ENCODE data around the gene ZNF487. TPM values are rescaled to one million over a fixed set of nuclear protein-coding genes. Genes with fewer than 3 reads are reported as not detected.
"Not testable (repeated sequence)": the region's sequence is repeated elsewhere in the genome, so short reads cannot be mapped to it uniquely, and the experiment has no call there.

ZNF487 gene
- polyA plus RNA-seq, 1 donor from 2014 or later = 6.1 TPM

DNA sequence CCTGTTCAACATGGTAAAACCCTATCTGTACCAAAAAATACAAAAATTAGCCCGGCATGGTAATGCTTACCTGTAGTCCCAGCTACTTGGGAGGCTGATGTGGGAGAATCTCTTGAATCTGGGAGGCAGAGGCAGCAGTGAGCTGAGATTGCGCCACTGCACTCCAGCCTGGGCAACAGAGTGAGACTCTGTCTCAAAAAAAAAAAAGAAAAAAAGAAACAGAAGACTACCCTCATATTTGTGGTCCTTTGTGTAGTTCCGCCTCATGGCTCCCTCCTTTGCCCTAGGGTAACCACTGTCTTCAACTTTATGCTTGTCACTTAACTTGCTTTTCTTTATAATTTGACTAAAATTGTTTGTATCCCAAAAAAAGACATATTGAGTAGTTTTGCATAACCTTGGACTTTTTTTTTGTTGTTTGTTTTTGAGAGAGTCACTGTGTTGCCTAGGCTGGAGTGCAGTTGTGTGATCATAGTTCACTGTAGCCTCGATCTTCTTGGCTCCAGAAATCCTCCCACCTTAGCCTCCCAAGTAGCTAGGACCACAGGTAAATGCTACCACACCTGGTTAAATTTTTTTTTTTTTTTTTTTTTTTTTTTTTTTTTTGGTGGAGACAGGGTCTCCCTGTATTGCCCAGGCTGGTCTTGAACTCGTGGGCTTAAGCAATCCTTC lies 3.7 kb downstream of the ZNF487 start:
- Mint-ChIP-seq H3K36me3 (peaks cover 2% of the 10 kb centered on the region), H3K9me3 (no peaks in the 10 kb centered on the region), H3K4me3 (peak overlapping the region in 3 of 4 donors; percentile 59 to 79 (median 60)), H3K4me1 (peaks cover 16 to 26% (median 25%) of the 10 kb centered on the region in 3 donors), H3K27me3 (no peaks in the 10 kb centered on the region), H3K27ac (peak overlapping the region; percentile 0 to 90 (median 89))

- Mint-ChIP-seq H3K27ac (no peak overlapping the region), H3K36me3 (no peaks in the 10 kb centered on the region), H3K9me3 (peaks cover 0 to 2% (median 0%) of the 10 kb centered on the region in 3 donors), H3K27me3 (no peaks in the 10 kb centered on the region), H3K4me1 (peaks cover 10 to 16% (median 11%) of the 10 kb centered on the region in 3 donors), H3K4me3 (peak overlapping the region in 1 of 4 donors; percentile 73)
Observed at GRCh38 chr10:43444323-43444722, 7.4 kb downstream of the ZNF487 start.

DNA sequence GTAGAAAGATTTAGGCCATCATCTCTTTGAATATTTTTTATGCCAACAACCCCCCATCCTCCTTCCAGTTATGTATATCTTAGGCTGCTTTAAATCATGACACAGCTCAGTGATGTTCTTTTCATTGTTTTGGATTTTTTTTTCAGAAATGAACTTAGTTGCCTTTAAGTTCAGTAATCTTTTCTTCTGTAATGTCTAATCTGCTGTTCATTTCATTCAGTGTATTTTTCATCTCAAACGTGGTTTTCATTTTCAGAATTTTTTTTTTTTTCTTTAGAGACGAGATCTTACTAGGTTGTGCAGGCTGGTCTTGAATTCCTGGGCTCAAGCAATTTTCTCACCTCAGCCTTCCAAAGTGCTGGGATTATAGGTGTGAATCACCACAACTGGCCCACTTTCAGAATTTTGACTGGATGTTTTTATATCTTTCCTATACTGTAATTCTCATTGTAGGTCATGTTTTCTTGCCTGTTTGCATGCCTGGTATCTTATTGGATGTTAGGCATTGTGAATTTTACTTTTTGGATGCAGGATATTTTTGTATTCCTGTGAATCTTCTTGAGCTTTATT lies 8.1 kb downstream of the ZNF487 start:
- peaks cover 5 to 13% (median 9%) of the 10 kb centered on the region in 3 donors for H3K4me1 Mint-ChIP-seq
- H3K27ac Mint-ChIP-seq = peak overlapping the region in 1 of 3 donors; percentile 62
- H3K9me3 Mint-ChIP-seq = peaks cover 0 to 2% (median 0%) of the 10 kb centered on the region in 3 donors
- H3K36me3 Mint-ChIP-seq = no peaks in the 10 kb centered on the region
- H3K27me3 Mint-ChIP-seq = no peaks in the 10 kb centered on the region
- H3K4me3 Mint-ChIP-seq = no peak overlapping the region

DNA sequence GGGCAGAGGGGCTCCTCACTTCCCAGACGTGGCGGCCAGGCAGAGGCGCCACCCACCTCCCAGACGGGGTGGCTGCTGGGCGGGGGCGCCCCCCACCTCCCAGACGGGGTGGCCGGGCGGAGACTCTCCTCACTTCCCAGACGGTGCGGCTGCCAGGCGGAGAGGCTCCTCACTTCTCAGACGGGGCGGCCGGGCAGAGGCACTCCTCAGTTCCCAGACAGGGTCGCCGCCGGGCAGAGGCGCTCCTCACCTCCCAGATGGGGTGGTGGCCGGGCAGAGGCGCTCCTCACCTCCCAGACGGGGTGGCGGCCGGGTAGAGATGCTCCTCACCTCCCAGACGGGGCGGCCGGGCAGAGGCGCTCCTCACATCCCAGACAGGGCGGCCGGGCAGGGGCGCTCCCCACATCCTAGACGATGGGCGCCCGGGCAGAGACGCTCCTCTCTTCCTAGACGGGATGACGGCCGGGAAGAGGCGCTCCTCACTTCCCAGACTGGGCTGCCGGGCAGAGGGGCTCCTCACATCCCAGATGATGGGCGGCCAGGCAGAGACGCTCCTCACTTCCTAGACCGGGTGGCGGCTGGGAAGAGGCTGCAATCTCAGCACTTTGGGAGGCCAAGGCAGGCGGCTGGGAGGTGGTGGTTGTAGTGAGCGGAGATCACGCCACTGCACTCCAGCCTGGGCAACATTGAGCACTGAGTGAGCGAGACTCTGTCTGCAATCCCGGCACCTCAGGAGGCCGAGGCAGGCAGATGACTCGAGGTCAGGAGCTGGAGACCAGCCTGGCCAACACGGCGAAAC lies 9.5 kb downstream of the ZNF487 start:
- not testable (repeated sequence) for H3K36me3 Mint-ChIP-seq, H3K9me3 Mint-ChIP-seq, H3K27ac Mint-ChIP-seq, H3K27me3 Mint-ChIP-seq, H3K4me1 Mint-ChIP-seq, H3K4me3 Mint-ChIP-seq

DNA sequence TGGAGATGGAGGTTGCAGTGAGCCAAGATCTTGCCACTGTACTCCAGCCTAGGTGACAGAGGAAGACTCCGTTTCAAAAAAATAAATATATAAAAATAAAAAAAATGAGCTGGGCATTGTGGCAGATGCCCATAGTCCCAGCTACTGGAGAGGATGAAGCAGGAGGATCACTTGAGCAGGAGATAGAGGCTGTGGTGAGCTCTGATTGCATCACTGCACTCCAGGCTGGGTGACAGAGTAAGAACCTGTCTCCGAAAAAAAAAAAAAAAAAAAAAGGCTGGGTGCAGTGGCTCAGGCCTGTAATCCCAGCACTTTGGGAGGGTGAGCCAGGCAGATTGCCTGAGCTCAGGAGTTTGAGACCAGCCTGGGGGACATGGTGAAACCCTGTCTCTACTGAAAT lies 11.8 kb downstream of the ZNF487 start:
- Mint-ChIP-seq H3K27ac (peak overlapping the region in 1 of 3 donors; percentile 82), H3K4me1 (peaks cover 21 to 29% (median 29%) of the 10 kb centered on the region in 3 donors), H3K27me3 (no peaks in the 10 kb centered on the region), H3K4me3 (no peak overlapping the region), H3K36me3 (no peaks in the 10 kb centered on the region), H3K9me3 (peaks cover 0 to 2% (median 0%) of the 10 kb centered on the region in 3 donors)

GRCh38 chr10:43452356-43452914 lies 15.5 kb downstream of the ZNF487 start:
- H3K9me3 Mint-ChIP-seq = peaks cover 0 to under 1% (median 0%) of the 10 kb centered on the region in 3 donors
- H3K4me3 Mint-ChIP-seq = peak overlapping the region; percentile 77 to 94 (median 94)
- peaks cover 34 to 45% (median 40%) of the 10 kb centered on the region in 3 donors for H3K4me1 Mint-ChIP-seq
- H3K27ac Mint-ChIP-seq = peak overlapping the region; percentile 97 to 99 (median 97)
- peaks cover 3% of the 10 kb centered on the region for H3K36me3 Mint-ChIP-seq
- no peaks in the 10 kb centered on the region for H3K27me3 Mint-ChIP-seq

DNA sequence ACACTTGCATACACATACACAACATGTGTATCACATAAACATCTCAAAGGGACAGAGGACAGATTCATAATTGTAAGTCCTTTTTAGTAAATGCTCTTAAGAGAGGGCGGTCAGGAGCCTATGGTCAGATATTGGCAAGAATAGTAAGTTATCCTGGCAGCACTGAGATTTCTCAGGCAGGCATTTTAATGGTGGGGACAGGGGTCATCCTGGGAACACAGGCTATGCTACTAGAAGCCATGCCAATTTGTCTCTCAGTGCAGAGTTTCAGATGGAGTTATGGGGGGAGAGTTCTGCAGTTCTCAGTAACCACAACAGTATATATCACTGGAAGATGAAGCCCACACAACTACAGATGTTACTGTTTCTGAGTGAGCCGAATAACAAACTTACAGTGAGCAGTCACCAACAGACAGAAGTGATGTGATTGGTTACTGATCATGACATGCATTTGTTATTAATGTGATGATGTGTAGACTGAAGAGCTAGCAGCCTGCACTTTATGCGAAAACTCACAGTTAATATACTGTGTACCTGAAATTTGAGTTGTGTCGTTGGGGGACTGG lies 16.4 kb downstream of the ZNF487 start:
- Mint-ChIP-seq H3K9me3 (no peaks in the 10 kb centered on the region), H3K27me3 (no peaks in the 10 kb centered on the region), H3K4me1 (peaks cover 34 to 47% (median 41%) of the 10 kb centered on the region in 3 donors), H3K36me3 (peaks cover 3% of the 10 kb centered on the region), H3K27ac (peak overlapping the region; percentile 90 to 99 (median 97)), H3K4me3 (peak overlapping the region; percentile 56 to 94 (median 94))

- peak overlapping the region; percentile 94 to 99 (median 97) for H3K4me3 Mint-ChIP-seq
- not testable (repeated sequence) for H3K36me3 Mint-ChIP-seq, H3K9me3 Mint-ChIP-seq, H3K27me3 Mint-ChIP-seq
- peaks cover 34 to 46% (median 43%) of the 10 kb centered on the region in 3 donors for H3K4me1 Mint-ChIP-seq
- peak overlapping the region; percentile 95 to 99 (median 97) for H3K27ac Mint-ChIP-seq
Observed at GRCh38 chr10:43454025-43454424, 17.1 kb downstream of the ZNF487 start.

- peaks cover 33 to 43% (median 41%) of the 10 kb centered on the region in 3 donors for H3K4me1 Mint-ChIP-seq
- not testable (repeated sequence) for H3K27me3 Mint-ChIP-seq, H3K9me3 Mint-ChIP-seq, H3K36me3 Mint-ChIP-seq
- H3K4me3 Mint-ChIP-seq = peak overlapping the region in 3 of 4 donors; percentile 28 to 99 (median 94)
- H3K27ac Mint-ChIP-seq = peak overlapping the region; percentile 95 to 99 (median 97)
Observed at GRCh38 chr10:43456561-43456960, 19.6 kb downstream of the ZNF487 start.

GRCh38 chr10:43458227-43458626 lies 21.3 kb downstream of the ZNF487 start:
- peak overlapping the region in 1 of 4 donors; percentile 65 for H3K4me3 Mint-ChIP-seq
- H3K4me1 Mint-ChIP-seq = peaks cover 23 to 30% (median 29%) of the 10 kb centered on the region in 3 donors
- H3K9me3 Mint-ChIP-seq = no peaks in the 10 kb centered on the region
- H3K36me3 Mint-ChIP-seq = peaks cover 3% of the 10 kb centered on the region
- H3K27me3 Mint-ChIP-seq = no peaks in the 10 kb centered on the region
- H3K27ac Mint-ChIP-seq = peak overlapping the region in 1 of 3 donors; percentile 90

- Mint-ChIP-seq H3K27ac (peak overlapping the region in 1 of 3 donors; percentile 35), H3K4me3 (peak overlapping the region in 1 of 4 donors; percentile 52), H3K36me3 (no peaks in the 10 kb centered on the region), H3K4me1 (peaks cover 5 to 10% (median 6%) of the 10 kb centered on the region in 3 donors), H3K27me3 (no peaks in the 10 kb centered on the region), H3K9me3 (no peaks in the 10 kb centered on the region)
Observed at GRCh38 chr10:43461950-43462349, 25.0 kb downstream of the ZNF487 start.

DNA sequence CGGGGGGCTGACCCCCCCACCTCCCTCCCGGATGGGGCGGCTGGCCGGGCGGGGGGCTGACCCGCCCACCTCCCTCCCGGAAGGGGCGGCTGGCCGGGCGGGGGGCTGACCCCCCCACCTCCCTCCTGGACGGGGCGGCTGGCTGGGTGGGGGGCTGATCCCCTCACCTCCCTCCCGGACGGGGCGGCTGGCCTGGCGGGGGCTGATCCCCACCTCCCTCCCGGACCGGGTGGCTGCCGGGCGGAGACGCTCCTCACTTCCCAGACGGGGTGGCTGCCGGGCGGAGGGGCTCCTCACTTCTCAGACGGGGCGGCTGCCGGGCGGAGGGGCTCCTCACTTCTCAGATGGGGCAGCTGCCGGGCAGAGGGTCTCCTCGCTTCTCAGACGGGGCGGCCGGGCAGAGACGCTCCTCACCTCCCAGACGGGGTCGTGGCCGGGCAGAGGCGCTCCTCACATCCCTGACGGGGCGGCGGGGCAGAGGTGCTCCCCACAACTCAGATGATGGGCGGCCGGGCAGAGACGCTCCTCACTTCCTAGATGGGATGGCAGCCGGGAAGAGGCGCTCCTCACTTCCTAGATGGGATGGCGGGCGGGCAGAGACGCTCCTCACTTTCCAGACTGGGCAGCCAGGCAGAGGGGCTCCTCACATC lies 28.3 kb downstream of the ZNF487 start:
- H3K9me3 Mint-ChIP-seq, H3K36me3 Mint-ChIP-seq, H3K27ac Mint-ChIP-seq, H3K4me3 Mint-ChIP-seq, H3K27me3 Mint-ChIP-seq, H3K4me1 Mint-ChIP-seq: not testable (repeated sequence)

- H3K4me1 Mint-ChIP-seq, H3K27me3 Mint-ChIP-seq, H3K27ac Mint-ChIP-seq, H3K4me3 Mint-ChIP-seq, H3K9me3 Mint-ChIP-seq, H3K36me3 Mint-ChIP-seq: not testable (repeated sequence)
Observed at GRCh38 chr10:43465736-43466120, 28.8 kb downstream of the ZNF487 start.

DNA sequence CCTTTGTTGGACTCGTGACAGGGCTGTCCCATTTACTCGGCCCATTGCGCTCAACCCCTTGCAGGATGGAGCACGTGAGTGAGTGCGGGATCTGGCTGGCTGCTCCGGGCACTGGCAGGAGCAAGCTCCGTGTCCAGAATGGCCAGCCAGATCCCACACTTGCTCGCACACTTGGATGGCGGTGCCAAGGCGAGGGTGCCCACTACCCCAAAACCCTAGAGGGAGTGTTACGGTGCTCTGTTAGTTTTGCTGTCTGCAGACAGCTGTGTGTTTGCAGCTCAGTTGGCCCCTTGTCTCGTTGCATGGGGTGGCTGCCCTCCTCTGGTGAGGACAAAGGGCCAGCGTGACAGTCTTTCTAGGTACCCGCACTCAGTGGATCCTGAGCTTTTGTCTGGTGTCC lies 34.2 kb downstream of the ZNF487 start:
- Mint-ChIP-seq H3K36me3 (peaks cover 12% of the 10 kb centered on the region), H3K27ac (no peak overlapping the region), H3K4me3 (peak overlapping the region in 1 of 4 donors; percentile 63), H3K27me3 (no peaks in the 10 kb centered on the region), H3K4me1 (peaks cover 0 to 4% (median 0%) of the 10 kb centered on the region in 3 donors), H3K9me3 (peaks cover 0 to 3% (median 0%) of the 10 kb centered on the region in 3 donors)

Measured in IgD-negative memory B cell (primary cell).